Esophagus muscularis mucosa (tissue), 4 donors: ENCODE data around the gene SMCO2. TPM values are rescaled to one million over a fixed set of nuclear protein-coding genes. Genes with fewer than 3 reads are reported as not detected.
A peak's percentile ranks its signal among the peaks of the same experiment; 100 is the strongest.

ENCODE experiments used
- DNase-seq: peaks from one replicate; pipeline ENCODE4 v3.0.0-alpha.2; 2017; ENCODE audit errors: extremely low spot score
- H3K27ac ChIP-seq, 4 donors: fragments of 200-600 bp; sonication (generic); replicated peaks in 1 of 4; 1 replicate in 3 of 4; 2 replicates in 1 of 4; pipeline ENCODE4 v1.5.1; 2016 to 2019; ENCODE audit warnings: mild to moderate bottlenecking in 1 of 4
- H3K27me3 ChIP-seq, 4 donors: fragments of 200-600 bp; sonication (generic); one replicate each; pipeline versions ENCODE4 v1.5.1 to v1.6.0; 2016 to 2019
- H3K36me3 ChIP-seq, 4 donors: fragments of 200-600 bp; sonication (generic); one replicate each; pipeline ENCODE4 v1.5.1; 2016 to 2019
- H3K4me1 ChIP-seq, 4 donors: fragments of 200-600 bp; sonication (generic); one replicate each; pipeline ENCODE4 v1.5.1; 2016 to 2019
- H3K4me3 ChIP-seq, 4 donors: fragments of 200-600 bp; sonication (generic); 1 replicate in 2 of 4; 2 replicates in 2 of 4; pipeline ENCODE4 v1.5.1; 2016 to 2019; ENCODE audit warnings: mild to moderate bottlenecking in 4 of 4, moderate library complexity in 1 of 4
- H3K9me3 ChIP-seq, 4 donors: fragments of 200-600 bp; sonication (generic); 1 replicate in 3 of 4; 2 replicates in 1 of 4; pipeline ENCODE4 v1.5.1; 2016 to 2019
- CTCF ChIP-seq, 3 experiments: fragments of 200-600 bp in 2 of 3; fragments of 450-650 bp in 1 of 3; sonication (generic) in 2 of 3; IDR thresholded peaks; one replicate each; pipeline ENCODE4 v1.5.1; 2017 to 2019; ENCODE audit warnings: antibody characterized with exemption in 3 of 3, mild to moderate bottlenecking in 2 of 3, moderate library complexity in 1 of 3
- EP300 ChIP-seq: sonication (generic); formaldehyde crosslinking; IDR thresholded peaks from one replicate; pipeline ENCODE4 v1.6.1; 2017; ENCODE audit warnings: antibody characterized with exemption
- POLR2A ChIP-seq: fragments of 450-650 bp; IDR thresholded peaks from one replicate; pipeline ENCODE4 v1.6.1; 2017; ENCODE audit warnings: antibody characterized with exemption, moderate library complexity, mild to moderate bottlenecking, low read depth
- POLR2AphosphoS5 ChIP-seq, 2 donors: sonication (generic); formaldehyde crosslinking; IDR thresholded peaks; one replicate each; pipeline ENCODE4 v1.6.1; 2017; ENCODE audit warnings: antibody characterized with exemption in 2 of 2
- WGBS: methylation state at CpG from one replicate; pipeline ENCODE4 v1.1.5; 2018; 5-methylcytosine and 5-hydroxymethylcytosine counted together
- intact Hi-C: fragments of 100-400 bp; cut with DNase I; formaldehyde crosslinking; loops from one replicate; pipeline ENCODE4 v1.15.1; 2023
- total RNA-seq, 4 donors: library from RNA; depleted of rRNA; stranded (reverse); fragments of >200 nt; gene quantifications; one replicate each; pipeline versions ENCODE4 v1.1.0 to v1.2.1, GENCODE V29; 2016

Gene SMCO2
- total RNA-seq, 4 donors from 2014 or later = not detected

- intact Hi-C loops = loop anchor here (5.0 kb wide), 1 partner anchor 88 kb away; no protein-coding TSS in a partner anchor
- no peak for DNase-seq
- 5% methylated on average over 16 of the region's 16 CpGs for WGBS
- Histone ChIP-seq H3K27me3 (no peaks in the 10 kb centered on the region), H3K4me1 (peaks cover 41 to 46% (median 43%) of the 10 kb centered on the region in 4 donors), H3K27ac (peak overlapping the region; percentile 83 to 94 (median 88)), H3K9me3 (no peaks in the 10 kb centered on the region), H3K36me3 (no peaks in the 10 kb centered on the region), H3K4me3 (peak overlapping the region; percentile 68 to 78 (median 74))
- TF ChIP-seq CTCF (IDR thresholded peaks at IDR 0.05) (peak in 1 of 3 experiments; percentile 20), EP300 (no peak), POLR2AphosphoS5 (IDR thresholded peaks at IDR 0.05) (peak; percentile 15 to 36), POLR2A (no peak)
Measured at GRCh38 chr12:27524839-27525753, 78.6 kb downstream of the SMCO2 start.

- H3K36me3 ChIP-seq = no peaks in the 10 kb centered on the region
- no peak overlapping the region for H3K27ac ChIP-seq
- no peaks in the 10 kb centered on the region for H3K9me3 ChIP-seq
- TF ChIP-seq POLR2A (no peak), POLR2AphosphoS5 (IDR thresholded peaks at IDR 0.05) (no peak), EP300 (no peak), CTCF (IDR thresholded peaks at IDR 0.05) (no peak)
- intact Hi-C loops = loop anchor here (5.0 kb wide), 1 partner anchor 90 kb away; no protein-coding TSS in a partner anchor
- DNase-seq = no peak
- H3K27me3 ChIP-seq = no peaks in the 10 kb centered on the region
- H3K4me3 ChIP-seq = no peak overlapping the region
- peaks cover 31 to 52% (median 37%) of the 10 kb centered on the region in 4 donors for H3K4me1 ChIP-seq
- WGBS = 84% methylated on average over 9 of the region's 9 CpGs
Measured at GRCh38 chr12:27527512-27527911, 81.0 kb downstream of the SMCO2 start.

- WGBS = 80% methylated on average over 3 of the region's 3 CpGs
- Histone ChIP-seq H3K36me3 (no peaks in the 10 kb centered on the region), H3K4me3 (no peak overlapping the region), H3K4me1 (peaks cover 23 to 48% (median 31%) of the 10 kb centered on the region in 4 donors), H3K27me3 (no peaks in the 10 kb centered on the region), H3K9me3 (no peaks in the 10 kb centered on the region), H3K27ac (no peak overlapping the region)
- no peak for DNase-seq
- no peak for TF ChIP-seq POLR2A
- TF ChIP-seq EP300 = no peak
- TF ChIP-seq CTCF (IDR thresholded peaks at IDR 0.05) = no peak
- no peak for TF ChIP-seq POLR2AphosphoS5 (IDR thresholded peaks at IDR 0.05)
- intact Hi-C loops = loop anchor here (5.0 kb wide), 1 partner anchor 91 kb away; no protein-coding TSS in a partner anchor
Measured at GRCh38 chr12:27528788-27529187, 82.3 kb downstream of the SMCO2 start.

GRCh38 chr12:27530157-27530922 lies 83.8 kb downstream of the SMCO2 start:
- intact Hi-C loops = no loop called here
- Histone ChIP-seq H3K27me3 (no peaks in the 10 kb centered on the region), H3K4me3 (no peak overlapping the region), H3K9me3 (no peaks in the 10 kb centered on the region), H3K27ac (no peak overlapping the region), H3K4me1 (peaks cover 21 to 51% (median 30%) of the 10 kb centered on the region in 4 donors), H3K36me3 (peaks cover 0 to 1% (median 0%) of the 10 kb centered on the region in 4 donors)
- WGBS = 72% methylated on average over 7 of the region's 7 CpGs
- TF ChIP-seq POLR2A (no peak), POLR2AphosphoS5 (IDR thresholded peaks at IDR 0.05) (no peak), EP300 (no peak), CTCF (IDR thresholded peaks at IDR 0.05) (no peak)
- DNase-seq = no peak
